ENCODE data around the gene RPL22L1. TPM values are rescaled to one million over a fixed set of nuclear protein-coding genes. Genes with fewer than 3 reads are reported as not detected.
A peak's percentile ranks its signal among the peaks of the same experiment; 100 is the strongest.

The RPL22L1 gene
- 100 to 1,000 TPM in 3 of 6 donors, 10 to 100 TPM in 3; 35.0 to 142 (median 101) TPM for polyA plus RNA-seq (ENCODE audit: low read depth in 6 of 6)

DNA sequence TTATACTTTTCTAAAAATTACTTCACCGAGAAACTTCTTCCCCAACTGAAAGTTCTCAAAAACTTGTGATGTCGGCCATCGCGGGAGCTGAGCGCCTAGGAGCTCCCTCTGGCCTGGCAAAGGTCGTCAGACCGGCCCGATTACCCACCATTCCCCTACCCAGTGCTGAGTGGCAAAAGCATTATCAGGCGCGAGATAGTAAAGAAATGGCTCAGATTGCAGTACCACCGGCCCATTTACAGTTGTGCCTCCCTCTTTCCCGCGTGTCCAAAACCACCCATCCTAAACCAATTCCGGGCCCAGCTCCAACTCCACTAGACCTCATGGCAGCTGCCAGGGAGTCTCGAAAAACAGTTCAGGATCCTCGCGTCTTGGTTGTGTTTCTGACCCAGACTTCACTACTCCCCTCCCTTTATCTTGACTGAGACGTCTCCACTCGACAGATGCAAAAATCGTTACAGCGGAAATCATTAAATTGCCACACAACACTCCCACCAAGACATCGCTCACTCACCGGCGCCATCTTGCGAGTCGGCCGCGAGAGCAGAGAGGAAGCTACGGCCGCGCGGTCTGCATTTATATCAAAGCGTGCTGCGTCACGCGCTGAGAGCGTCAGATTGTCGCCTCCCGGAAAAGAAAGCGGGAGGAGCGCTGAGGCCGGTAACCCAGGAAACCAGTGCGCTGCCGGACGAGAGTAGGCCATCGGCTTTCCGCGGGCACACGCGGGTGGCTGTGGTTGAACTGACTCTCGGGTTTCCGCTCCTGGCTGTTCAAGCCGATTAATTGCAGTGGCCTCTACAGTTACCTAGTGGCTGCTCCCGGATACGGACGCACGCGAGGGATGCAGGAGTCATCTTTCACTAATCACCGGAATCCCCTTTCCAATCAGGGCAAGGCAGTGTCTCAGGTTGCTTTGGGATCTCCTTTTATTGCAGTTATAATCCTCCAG, at the start of gene RPL22L1:
TSS of gene RPL22L1 (minus strand) at position 551 of the 949 bp plus-strand sequence. CDS start at position 523, 28 bp downstream.
- peak; percentile 94 for DNase-seq
- Mint-ChIP-seq H3K27me3 (no peaks in the 10 kb centered on the region), H3K9me3 (peaks cover 0 to 8% (median 4%) of the 10 kb centered on the region in 7 donors), H3K36me3 (peaks cover 9 to 18% of the 10 kb centered on the region in 2 donors), H3K4me3 (peak within 1 kb of the TSS; percentile 91 to 99 (median 98)), H3K4me1 (peaks cover 15 to 39% (median 28%) of the 10 kb centered on the region in 3 donors), H3K27ac (peak within 1 kb of the TSS; percentile 97 to 99 (median 99))
- peak; percentile 83 to 84 for ATAC-seq (ENCODE audit: low read depth in 2 of 2)

DNA sequence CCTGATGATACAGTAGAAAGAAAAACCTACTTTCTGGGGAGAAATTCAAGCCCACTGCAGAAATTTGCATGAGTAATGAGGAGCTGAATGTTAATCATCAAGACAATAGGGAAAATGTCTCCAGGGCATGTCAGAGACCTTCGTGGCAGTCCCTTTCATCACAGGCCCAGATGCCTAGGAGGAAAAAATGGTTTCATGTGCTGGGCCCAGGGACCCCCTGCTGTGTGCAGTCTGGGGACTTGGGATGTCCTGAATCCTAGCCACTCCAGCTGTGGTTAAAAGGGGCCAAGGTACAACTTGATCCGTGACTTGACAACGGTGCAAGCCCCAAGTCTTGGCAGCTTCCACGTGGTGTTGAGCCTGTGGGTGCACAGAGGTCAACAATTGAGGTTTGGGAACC, 48.7 kb upstream of the RPL22L1 start:
- DNase-seq (no peak), ATAC-seq (ENCODE audit: low read depth in 2 of 2) (no peak)
- peaks cover 0 to 13% of the 10 kb centered on the region in 2 donors for H3K36me3 Mint-ChIP-seq
- no peak overlapping the region for H3K4me3 Mint-ChIP-seq
- H3K27ac Mint-ChIP-seq, result no peak overlapping the region
- no peaks in the 10 kb centered on the region for H3K4me1 Mint-ChIP-seq
- H3K9me3 Mint-ChIP-seq, result peaks cover 22 to 67% (median 39%) of the 10 kb centered on the region in 7 donors
- peaks cover 0 to 22% (median 21%) of the 10 kb centered on the region in 3 donors for H3K27me3 Mint-ChIP-seq

DNA sequence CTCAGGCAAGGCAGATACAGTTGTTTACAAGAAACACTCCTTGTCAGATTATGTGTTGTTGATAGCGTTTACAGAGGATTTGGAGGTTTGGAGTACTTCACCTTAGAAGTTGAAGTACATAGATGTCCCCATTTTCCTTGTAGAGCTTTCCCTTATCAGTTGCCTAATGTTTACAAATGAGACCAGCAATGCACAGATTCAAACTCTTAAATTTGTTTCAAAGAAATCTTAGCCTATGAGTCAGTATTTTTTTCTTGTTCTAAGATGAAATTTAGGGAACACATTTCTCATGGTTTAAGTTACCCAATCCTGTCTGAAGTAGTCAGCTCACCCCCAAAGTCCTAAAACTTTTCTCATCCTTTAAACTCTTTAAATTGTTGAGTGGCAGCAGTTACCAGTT, 44.7 kb upstream of the RPL22L1 start:
- peaks cover 0 to 13% of the 10 kb centered on the region in 2 donors for H3K36me3 Mint-ChIP-seq
- ATAC-seq (ENCODE audit: low read depth in 2 of 2), result no peak
- H3K9me3 Mint-ChIP-seq, result peaks cover 16 to 71% (median 30%) of the 10 kb centered on the region in 7 donors
- no peaks in the 10 kb centered on the region for H3K4me1 Mint-ChIP-seq
- no peak overlapping the region for H3K4me3 Mint-ChIP-seq
- H3K27me3 Mint-ChIP-seq, result peaks cover 0 to 6% (median 2%) of the 10 kb centered on the region in 3 donors
- DNase-seq, result no peak
- H3K27ac Mint-ChIP-seq, result no peak overlapping the region

DNA sequence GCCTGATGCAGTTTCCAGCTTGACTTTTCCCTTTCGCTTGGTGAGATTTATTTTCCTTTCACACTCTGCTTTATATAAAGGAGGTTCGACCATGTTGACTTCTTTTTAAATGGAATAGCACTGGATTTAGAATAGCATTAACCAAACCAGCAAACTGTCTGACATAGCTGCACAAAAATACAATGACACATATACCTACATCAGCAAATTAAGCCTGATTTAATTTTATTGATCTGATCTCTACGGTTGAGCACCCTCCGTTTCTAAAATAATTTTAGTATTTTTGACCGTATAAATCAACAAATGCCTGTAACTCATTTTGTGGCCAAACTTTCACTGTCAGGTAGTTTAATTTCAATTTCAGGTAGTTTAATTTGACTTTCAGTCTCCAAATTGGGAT, 44.2 kb upstream of the RPL22L1 start:
- Mint-ChIP-seq H3K4me3 (no peak overlapping the region), H3K27me3 (peaks cover 0 to 5% (median 0%) of the 10 kb centered on the region in 3 donors), H3K36me3 (peaks cover 0 to 13% of the 10 kb centered on the region in 2 donors), H3K9me3 (peaks cover 20 to 71% (median 30%) of the 10 kb centered on the region in 7 donors), H3K4me1 (peaks cover 0 to 3% (median 0%) of the 10 kb centered on the region in 3 donors), H3K27ac (no peak overlapping the region)
- DNase-seq, result no peak
- no peak for ATAC-seq (ENCODE audit: low read depth in 2 of 2)

DNA sequence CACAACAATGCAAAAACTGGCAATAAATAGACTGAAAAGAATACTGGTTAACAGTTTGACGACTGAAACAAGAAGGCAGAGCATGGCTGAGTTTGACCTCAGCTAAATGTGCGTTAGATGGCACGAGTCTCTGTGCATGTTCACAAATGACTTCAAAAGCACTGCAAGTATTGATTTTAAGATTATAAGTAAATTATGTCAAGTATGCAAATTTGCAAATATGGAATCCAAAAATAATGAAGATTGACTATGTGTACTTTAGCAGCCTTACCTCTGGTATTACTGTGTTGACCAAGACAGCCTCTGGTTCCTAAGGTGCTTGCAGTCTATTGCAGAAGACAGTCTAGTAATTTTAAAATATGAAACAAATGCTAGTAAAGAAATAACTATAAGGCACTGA, 41.1 kb upstream of the RPL22L1 start:
- ATAC-seq (ENCODE audit: low read depth in 2 of 2), result no peak
- H3K27me3 Mint-ChIP-seq, result no peaks in the 10 kb centered on the region
- no peaks in the 10 kb centered on the region for H3K36me3 Mint-ChIP-seq
- peaks cover 4 to 15% (median 9%) of the 10 kb centered on the region in 3 donors for H3K4me1 Mint-ChIP-seq
- DNase-seq, result no peak
- peaks cover 8 to 51% (median 21%) of the 10 kb centered on the region in 7 donors for H3K9me3 Mint-ChIP-seq
- H3K4me3 Mint-ChIP-seq, result no peak overlapping the region
- H3K27ac Mint-ChIP-seq, result no peak overlapping the region

DNA sequence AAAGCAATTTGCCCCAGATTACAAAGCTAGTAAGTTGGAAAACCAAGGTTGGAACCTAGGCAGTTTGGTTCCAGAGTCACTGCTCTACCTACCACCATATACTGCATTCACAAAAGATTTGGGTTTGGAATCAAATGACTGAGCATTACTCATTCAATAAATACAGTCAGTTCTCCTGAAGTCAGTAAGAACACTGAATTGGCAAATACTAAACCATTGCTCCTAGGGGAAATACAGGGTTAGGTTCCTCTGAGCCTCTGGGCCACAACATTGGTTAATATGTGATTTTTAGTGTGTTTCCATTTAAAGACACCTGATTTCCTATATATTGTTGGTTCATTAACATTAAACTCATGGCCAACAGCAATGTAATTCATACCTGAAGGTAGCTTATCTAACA, 40.5 kb upstream of the RPL22L1 start:
- peaks cover 4 to 15% (median 9%) of the 10 kb centered on the region in 3 donors for H3K4me1 Mint-ChIP-seq
- no peaks in the 10 kb centered on the region for H3K27me3 Mint-ChIP-seq
- H3K27ac Mint-ChIP-seq, result no peak overlapping the region
- DNase-seq (no peak), ATAC-seq (ENCODE audit: low read depth in 2 of 2) (no peak)
- no peaks in the 10 kb centered on the region for H3K36me3 Mint-ChIP-seq
- H3K4me3 Mint-ChIP-seq, result peak overlapping the region in 4 of 8 donors; percentile 7 to 88 (median 18)
- peaks cover 8 to 50% (median 21%) of the 10 kb centered on the region in 7 donors for H3K9me3 Mint-ChIP-seq

DNA sequence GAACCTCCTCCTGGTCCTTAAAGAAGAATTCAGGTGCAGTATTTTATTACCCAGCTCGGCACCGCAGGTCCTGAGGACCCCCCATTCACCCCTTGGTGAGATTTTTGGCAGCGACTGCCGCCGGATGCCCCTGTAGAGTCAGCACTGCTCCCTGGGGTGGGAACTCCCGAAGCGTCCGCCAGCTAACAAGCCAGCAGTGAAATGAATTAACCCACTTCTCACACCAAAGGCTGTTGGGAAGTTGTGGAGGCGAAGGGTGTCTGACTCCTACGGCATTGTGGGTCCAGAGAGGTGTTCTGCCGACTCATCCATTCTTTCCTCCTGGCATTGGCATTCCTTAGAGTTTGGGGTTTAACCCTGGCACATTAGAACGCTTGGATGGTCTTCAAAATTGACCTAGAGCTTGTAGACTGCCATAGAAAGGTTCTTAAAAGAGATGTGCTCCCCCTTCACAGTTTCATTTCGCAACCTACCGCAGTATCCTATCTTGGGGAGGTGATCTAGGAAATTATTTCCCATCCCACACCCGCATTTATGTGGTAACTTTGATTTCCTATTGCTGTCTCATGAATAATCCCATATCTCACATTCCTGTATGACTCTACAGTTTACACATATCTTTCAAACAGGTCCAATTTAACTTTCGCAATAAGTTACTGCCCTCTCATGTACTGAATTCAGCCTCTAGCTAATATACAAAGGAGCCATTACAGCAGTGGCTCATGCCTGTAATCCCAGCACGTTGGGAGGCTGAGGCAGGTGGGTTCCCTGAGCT, 39.3 kb upstream of the RPL22L1 start:
- no peaks in the 10 kb centered on the region for H3K27me3 Mint-ChIP-seq
- peaks cover 4 to 15% (median 9%) of the 10 kb centered on the region in 3 donors for H3K4me1 Mint-ChIP-seq
- DNase-seq, result peak; percentile 7
- peak overlapping the region; percentile 53 to 97 (median 94) for H3K4me3 Mint-ChIP-seq
- H3K36me3 Mint-ChIP-seq, result no peaks in the 10 kb centered on the region
- H3K27ac Mint-ChIP-seq, result peak overlapping the region in 4 of 6 donors; percentile 22 to 82 (median 44)
- no peak for ATAC-seq (ENCODE audit: low read depth in 2 of 2)
- peaks cover 8 to 41% (median 20%) of the 10 kb centered on the region in 7 donors for H3K9me3 Mint-ChIP-seq

DNA sequence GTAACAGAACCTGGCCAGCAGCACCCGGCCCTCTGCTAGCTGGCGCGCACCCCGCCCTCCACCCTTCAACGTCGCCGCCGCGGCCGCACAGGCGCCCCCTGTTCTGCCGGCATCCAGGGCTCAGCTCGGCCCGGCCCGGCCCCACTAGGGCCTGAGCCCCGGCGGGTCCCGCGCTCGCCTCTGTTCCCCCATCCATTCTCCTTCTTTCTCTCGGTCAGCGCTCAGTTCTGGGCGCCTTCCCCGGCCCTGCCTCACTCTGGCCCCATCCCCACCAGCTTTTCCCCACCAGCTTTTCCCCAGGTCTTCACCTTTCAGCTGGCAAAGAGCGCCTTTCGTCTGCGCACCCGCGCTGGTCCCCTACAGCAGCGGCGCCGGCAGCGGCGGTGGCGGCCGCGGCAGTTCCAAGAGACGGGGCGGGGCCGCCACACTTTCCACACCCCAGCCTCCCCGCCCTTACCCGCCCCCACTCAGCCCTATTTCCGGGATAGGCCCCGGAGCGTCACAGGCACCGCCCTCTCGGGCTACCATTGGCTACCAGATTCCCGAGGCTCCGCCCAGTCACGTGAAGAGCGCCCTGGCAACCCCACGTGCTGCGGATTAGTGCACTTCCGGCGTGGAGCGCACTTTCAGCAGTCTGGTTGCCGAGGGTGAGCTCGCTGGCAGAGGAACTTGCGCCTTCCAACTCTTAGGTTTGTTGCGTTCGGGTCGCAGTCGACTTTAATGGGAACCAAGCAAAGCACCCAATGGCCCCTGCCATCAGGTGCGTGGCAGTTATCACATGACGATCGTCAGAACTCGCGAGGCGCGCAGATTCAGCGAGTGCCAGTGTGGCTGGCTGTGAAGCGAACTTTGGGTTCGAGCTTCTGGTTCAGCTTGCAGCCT, 38.5 kb upstream of the RPL22L1 start, which contains the start of gene EIF5A2:
TSS of gene EIF5A2 (minus strand) at position 403 of the 882 bp plus-strand sequence. CDS start 831 bp downstream, outside the sequence.
- Mint-ChIP-seq H3K9me3 (peaks cover 8 to 41% (median 20%) of the 10 kb centered on the region in 7 donors), H3K4me3 (peak within 1 kb of the TSS; percentile 88 to 97 (median 94)), H3K36me3 (no peaks in the 10 kb centered on the region), H3K4me1 (peaks cover 4 to 15% (median 9%) of the 10 kb centered on the region in 3 donors), H3K27me3 (no peaks in the 10 kb centered on the region), H3K27ac (peak within 1 kb of the TSS; percentile 82 to 98 (median 92))
- ATAC-seq (ENCODE audit: low read depth in 2 of 2), result peak; percentile 89 to 91
- peak; percentile 80 for DNase-seq

DNA sequence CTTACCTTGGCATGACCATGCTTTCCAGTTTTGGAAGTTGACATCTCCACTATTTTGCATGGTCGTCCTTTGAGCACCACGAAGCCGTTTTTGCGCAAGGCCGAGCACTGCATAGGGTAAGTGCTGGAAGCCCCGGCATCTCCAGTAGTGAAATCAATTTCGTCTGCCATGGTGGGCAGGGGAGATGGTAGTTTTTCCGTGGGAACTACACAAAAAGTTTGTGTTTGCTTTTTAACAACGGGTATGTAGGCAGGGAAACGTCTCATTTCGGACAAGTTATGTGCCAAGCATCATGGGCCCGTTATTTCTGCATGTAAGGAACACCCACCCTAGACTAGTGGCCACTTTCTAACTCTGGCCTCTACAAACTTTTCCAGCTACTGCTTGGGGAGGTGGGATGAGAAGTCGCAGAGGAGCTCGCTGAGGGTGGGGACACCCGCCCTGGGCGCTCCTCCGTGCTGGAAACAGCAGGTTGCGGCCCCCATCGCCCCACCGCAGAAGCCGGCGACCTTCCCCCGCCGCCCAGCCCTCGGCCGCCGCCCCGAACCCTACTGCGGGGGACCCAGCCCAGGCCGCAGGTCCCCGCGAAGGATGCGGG, 37.7 kb upstream of the RPL22L1 start:
- no peak for ATAC-seq (ENCODE audit: low read depth in 2 of 2)
- Mint-ChIP-seq H3K27me3 (no peaks in the 10 kb centered on the region), H3K27ac (peak overlapping the region in 3 of 6 donors; percentile 50 to 87 (median 56)), H3K4me1 (peaks cover 4 to 15% (median 9%) of the 10 kb centered on the region in 3 donors), H3K36me3 (no peaks in the 10 kb centered on the region), H3K4me3 (peak overlapping the region; percentile 88 to 97 (median 94)), H3K9me3 (peaks cover 8 to 37% (median 20%) of the 10 kb centered on the region in 7 donors)
- no peak for DNase-seq

DNA sequence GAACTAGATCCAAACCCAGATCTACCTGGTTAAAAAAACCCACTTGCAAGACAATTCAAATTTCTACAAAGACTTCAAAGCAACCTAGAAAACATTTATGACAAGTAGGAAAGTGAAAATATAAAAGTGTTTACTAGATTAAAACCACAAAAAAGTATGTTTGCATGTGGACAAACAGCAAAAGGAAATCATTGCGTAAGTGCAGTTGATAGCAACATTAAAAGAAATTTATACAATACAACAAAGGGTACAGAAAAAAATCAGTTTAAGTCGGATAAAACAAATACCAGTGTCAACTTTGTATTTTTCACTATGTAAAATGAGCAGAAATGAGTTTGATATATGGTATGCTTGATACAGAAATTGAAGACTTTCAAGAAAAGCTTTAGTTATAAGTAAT, 35.9 kb upstream of the RPL22L1 start:
- H3K9me3 Mint-ChIP-seq, result peaks cover 3 to 22% (median 17%) of the 10 kb centered on the region in 7 donors
- peaks cover 0 to 6% of the 10 kb centered on the region in 2 donors for H3K36me3 Mint-ChIP-seq
- DNase-seq, result no peak
- peaks cover 4 to 15% (median 9%) of the 10 kb centered on the region in 3 donors for H3K4me1 Mint-ChIP-seq
- no peak overlapping the region for H3K27ac Mint-ChIP-seq
- peak overlapping the region in 1 of 8 donors; percentile 6 for H3K4me3 Mint-ChIP-seq
- no peak for ATAC-seq (ENCODE audit: low read depth in 2 of 2)
- H3K27me3 Mint-ChIP-seq, result no peaks in the 10 kb centered on the region

DNA sequence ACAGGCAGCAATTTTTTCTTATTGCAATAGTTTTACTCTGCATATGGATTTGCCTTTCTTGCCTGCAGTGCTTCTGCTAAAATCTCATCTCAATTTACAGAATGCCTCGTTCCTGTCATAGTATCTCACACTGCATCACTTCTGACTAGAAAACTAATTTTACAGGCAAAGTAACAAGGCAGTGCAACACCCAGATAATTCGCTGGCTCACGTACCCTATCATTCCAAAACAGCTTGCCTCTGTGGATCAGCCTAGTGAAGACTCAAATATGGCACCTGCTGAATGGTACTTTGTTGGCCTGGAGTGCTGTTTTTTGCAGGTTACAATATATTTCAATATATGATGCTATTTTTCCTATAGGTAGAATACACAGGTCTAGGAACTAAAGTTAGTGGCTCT, 33.1 kb upstream of the RPL22L1 start:
- no peaks in the 10 kb centered on the region for H3K27me3 Mint-ChIP-seq
- H3K4me3 Mint-ChIP-seq, result no peak overlapping the region
- no peak overlapping the region for H3K27ac Mint-ChIP-seq
- H3K4me1 Mint-ChIP-seq, result peaks cover 0 to 8% (median 1%) of the 10 kb centered on the region in 3 donors
- DNase-seq (no peak), ATAC-seq (ENCODE audit: low read depth in 2 of 2) (no peak)
- H3K36me3 Mint-ChIP-seq, result peaks cover 0 to 6% of the 10 kb centered on the region in 2 donors
- H3K9me3 Mint-ChIP-seq, result peaks cover 0 to 1% (median 0%) of the 10 kb centered on the region in 7 donors

DNA sequence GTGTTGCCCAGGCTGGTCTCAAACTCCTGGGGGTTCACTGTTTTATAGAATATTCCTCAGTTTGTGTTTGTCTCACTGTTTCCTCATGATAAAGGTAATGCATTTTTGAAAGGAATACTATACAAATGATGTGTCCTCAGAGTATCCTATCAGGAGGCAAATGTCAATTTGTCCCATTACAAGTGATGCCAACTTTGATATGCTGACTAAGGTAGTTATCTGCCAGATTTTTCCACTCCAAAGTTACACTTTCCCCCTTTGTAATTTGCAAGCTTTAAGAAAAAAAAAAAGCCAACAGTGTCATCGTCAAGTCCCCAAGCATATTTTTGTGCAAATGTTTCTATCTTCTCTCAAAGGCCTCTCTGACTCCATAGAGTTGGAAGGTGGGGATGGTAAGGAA, 29.5 kb upstream of the RPL22L1 start:
- no peak overlapping the region for H3K4me3 Mint-ChIP-seq
- H3K36me3 Mint-ChIP-seq, result peaks cover 11 to 13% of the 10 kb centered on the region in 2 donors
- peaks cover 1 to 9% (median 5%) of the 10 kb centered on the region in 7 donors for H3K9me3 Mint-ChIP-seq
- DNase-seq, result no peak
- H3K4me1 Mint-ChIP-seq, result no peaks in the 10 kb centered on the region
- no peak overlapping the region for H3K27ac Mint-ChIP-seq
- no peaks in the 10 kb centered on the region for H3K27me3 Mint-ChIP-seq
- no peak for ATAC-seq (ENCODE audit: low read depth in 2 of 2)

All from naive B cell (primary cell).